Measurements from ENCODE around the gene B4GALT5.

The B4GALT5 gene

DNA sequence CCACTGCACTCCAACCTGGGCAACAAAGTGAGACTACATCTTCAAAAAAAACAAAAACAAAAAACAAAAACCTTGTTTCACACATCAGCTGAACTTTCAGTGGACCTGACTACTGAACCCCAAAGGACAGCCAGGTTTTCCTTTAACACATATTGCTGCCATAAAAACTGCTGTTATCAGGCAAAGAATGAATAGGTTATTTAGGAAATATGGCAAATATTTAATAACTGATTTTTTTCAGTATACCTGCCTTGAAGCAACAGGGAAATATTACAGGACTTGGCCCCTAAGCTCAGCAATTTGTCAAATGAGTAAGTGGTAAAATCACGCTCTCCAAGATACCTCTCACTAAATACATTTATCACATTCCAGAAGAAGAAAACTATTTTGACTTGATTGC, 34.0 kb downstream of the B4GALT5 start:
- no peaks in the 10 kb centered on the region for H3K9me3 ChIP-seq
- TF ChIP-seq, protein P1, sequence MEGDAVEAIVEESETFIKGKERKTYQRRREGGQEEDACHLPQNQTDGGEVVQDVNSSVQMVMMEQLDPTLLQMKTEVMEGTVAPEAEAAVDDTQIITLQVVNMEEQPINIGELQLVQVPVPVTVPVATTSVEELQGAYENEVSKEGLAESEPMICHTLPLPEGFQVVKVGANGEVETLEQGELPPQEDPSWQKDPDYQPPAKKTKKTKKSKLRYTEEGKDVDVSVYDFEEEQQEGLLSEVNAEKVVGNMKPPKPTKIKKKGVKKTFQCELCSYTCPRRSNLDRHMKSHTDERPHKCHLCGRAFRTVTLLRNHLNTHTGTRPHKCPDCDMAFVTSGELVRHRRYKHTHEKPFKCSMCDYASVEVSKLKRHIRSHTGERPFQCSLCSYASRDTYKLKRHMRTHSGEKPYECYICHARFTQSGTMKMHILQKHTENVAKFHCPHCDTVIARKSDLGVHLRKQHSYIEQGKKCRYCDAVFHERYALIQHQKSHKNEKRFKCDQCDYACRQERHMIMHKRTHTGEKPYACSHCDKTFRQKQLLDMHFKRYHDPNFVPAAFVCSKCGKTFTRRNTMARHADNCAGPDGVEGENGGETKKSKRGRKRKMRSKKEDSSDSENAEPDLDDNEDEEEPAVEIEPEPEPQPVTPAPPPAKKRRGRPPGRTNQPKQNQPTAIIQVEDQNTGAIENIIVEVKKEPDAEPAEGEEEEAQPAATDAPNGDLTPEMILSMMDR (IDR thresholded peaks at IDR 0.05; ENCODE audit: low read depth, low read length): no peak
- peaks cover 45% of the 10 kb centered on the region for H3K4me1 ChIP-seq
- no peak overlapping the region for H3K4me3 ChIP-seq (ENCODE audit: low read depth, low read length)
- H3K36me3 ChIP-seq: no peaks in the 10 kb centered on the region; the same call in 1 of the 2 replicates
- no peaks in the 10 kb centered on the region for H3K27me3 ChIP-seq
- no peak for DNase-seq

DNA sequence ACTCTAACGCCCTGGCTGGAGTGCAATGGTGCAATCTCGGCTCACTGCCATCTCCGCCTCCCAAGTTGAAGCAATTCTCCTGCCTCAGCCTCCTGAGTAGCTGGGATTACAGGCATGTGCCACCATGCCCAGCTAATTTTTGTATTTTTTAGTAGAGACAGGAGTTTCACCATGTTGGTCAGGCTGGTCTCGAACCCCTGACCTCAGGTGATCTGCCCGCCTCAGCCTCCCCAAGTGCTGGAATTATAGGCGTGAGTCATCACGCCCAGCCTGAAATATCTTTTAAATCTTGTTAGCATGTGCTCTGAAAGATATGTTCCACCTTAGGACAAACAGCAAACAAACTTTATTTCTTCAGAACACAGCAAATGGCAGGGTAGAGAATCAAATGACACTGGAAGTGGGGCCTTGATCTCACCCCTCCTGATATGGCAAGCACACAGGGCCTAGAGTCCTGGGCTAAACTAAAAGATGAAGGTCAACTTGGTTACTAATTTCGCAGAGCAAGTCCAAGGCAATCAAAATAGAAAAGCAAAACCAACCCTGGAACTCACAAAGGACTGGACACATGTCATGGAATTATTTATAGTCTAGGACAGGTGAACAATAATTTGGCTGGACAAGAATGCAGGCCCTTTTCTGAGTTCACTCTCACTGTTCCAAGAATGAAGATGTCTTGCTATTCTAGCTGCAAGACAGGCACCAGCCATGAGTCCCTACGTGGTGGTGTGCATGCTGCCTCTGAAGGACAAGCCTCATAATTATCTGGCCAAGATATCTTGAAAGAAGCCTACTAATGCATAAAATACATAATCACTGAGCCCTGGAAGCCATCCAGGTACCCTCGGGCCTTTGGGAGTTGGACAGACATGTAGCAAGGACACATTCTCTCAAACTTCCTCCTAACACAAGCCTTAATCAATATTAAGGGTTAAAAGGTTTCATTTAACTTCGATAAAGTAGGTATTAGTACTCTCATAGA, 35.6 kb downstream of the B4GALT5 start:
- H3K4me3 ChIP-seq (ENCODE audit: low read depth, low read length): peak overlapping the region; percentile 30; the same call in 1 of the 2 replicates
- peak; percentile 72 for DNase-seq
- H3K36me3 ChIP-seq: no peaks in the 10 kb centered on the region; the same call in 1 of the 2 replicates
- H3K9me3 ChIP-seq: no peaks in the 10 kb centered on the region
- no peaks in the 10 kb centered on the region for H3K27me3 ChIP-seq
- H3K4me1 ChIP-seq: peaks cover 42% of the 10 kb centered on the region
- TF ChIP-seq, protein P1 (IDR thresholded peaks at IDR 0.05; ENCODE audit: low read depth, low read length): no peak

DNA sequence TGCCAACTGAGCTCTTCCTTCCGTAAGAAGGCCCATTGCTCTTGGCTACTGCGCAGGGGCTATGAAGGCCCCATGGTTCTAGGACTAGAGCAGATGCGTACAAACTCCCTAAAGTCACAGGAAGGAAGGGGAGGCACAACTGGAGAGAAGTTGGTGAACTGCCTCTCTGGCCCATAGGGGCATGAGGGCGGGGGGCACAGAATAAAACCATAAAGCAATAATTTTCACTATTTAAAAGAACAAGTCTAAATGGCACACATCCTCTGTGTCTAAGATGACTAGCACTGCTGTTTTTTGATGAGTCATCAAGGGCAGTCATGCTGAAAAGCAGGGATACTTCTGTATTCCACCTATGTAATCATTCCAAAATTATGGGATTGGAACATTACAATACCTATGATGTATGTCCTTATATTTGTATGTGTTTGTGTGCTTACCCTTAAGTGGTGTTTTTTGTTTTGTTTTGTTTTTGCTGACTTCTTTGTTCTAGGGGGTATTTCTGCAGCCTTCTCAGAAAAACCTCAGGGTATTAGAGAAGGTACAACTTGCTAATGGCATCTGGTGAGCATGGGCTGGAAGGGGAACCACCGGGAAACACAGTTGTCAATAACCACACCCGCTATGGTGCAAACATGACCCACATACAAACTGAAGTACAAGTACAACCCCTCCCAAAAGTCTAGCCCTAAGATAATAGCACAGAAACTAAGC, 36.9 kb downstream of the B4GALT5 start:
- Histone ChIP-seq H3K36me3 (no peaks in the 10 kb centered on the region), H3K4me1 (peaks cover 55% of the 10 kb centered on the region), H3K9me3 (no peaks in the 10 kb centered on the region), H3K4me3 (ENCODE audit: low read depth, low read length) (no peak overlapping the region), H3K27me3 (no peaks in the 10 kb centered on the region)
- TF ChIP-seq, protein P1 (IDR thresholded peaks at IDR 0.05; ENCODE audit: low read depth, low read length): no peak
- DNase-seq: no peak

DNA sequence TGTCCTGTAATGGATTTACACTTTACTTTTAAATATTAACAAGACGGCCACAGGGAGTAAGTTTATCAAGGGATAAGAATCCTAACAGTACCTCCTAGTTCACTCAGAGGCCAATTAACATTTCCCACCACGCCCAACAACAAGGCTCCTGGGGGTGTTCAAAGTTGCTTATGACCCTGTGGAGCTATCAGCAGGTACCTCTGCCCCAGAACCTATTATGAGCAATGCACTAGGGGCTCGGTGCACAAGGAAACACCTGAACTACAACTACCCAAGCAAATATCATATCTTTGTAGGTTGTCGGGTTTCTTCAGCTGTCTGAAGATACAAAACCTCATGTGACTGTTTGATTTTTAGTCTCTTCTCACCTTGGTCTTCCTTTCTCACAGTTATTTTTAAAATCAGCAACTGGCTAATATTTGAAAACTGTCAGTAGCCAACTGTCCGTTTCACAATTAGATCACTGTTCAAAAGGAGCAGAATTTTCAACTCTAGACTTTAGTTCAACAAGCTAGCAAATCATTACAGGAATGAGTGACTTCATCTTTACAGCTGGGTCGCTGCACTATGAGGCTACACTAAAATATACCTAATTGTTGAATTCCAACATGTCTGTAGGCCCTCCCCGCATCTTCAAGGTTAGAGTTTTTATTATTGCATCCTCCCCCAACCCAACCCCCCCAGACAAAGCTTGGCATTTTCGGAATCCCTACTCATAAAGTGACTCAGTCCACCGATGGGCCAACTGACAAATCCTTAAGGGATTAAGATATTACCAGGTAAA, 38.1 kb downstream of the B4GALT5 start:
- DNase-seq: no peak
- TF ChIP-seq, protein P1 (IDR thresholded peaks at IDR 0.05; ENCODE audit: low read depth, low read length): no peak
- H3K4me3 ChIP-seq (ENCODE audit: low read depth, low read length): no peak overlapping the region
- peaks cover 59% of the 10 kb centered on the region for H3K4me1 ChIP-seq
- H3K9me3 ChIP-seq: no peaks in the 10 kb centered on the region
- H3K36me3 ChIP-seq: no peaks in the 10 kb centered on the region
- H3K27me3 ChIP-seq: no peaks in the 10 kb centered on the region

DNA sequence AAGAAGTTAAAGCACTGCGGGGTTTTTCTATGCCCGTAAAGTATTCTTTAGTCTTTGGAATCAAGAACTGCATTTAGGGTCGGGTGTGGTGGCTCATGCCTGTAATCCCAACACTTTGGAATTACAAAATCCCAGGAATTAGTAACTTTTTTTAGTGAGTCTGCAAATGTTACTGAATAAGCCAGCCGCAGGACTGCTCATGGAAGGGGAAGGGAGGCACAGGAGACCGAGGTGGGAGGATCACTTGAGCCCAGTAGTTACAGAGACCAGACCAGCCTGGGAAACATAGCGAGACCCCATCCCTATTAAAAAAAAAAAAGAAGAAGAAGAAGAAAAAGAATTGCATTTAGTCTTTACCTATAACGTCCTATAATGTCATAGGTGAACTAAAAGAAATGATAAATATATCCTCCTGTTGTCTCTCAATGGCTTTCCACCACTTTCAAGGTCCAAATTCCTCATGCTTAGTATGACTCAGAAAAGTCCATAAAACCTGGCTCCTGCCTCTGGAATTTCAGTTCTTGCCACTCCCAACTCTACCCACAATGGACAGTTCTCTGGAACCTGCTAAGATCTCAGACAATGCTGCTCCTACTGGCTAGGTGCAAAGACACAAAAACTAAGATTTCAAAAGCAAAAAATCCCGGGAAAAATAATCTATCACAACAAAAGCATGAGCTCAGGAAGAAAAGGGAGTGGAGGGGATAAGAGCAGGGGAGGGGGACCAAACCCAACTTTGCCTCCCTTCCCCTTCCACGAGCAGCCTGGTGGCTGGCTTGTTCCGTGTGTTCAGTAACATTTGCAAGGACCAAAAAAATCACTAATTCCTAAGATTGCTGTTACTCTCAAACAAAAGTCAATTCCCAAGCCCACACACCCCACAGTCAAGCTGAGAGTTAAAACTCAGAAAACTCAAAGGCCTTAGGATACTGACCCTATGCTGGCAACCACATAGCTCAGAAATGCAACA, 39.0 kb downstream of the B4GALT5 start:
- Histone ChIP-seq H3K4me1 (peaks cover 55% of the 10 kb centered on the region), H3K4me3 (ENCODE audit: low read depth, low read length) (no peak overlapping the region)
- TF ChIP-seq, protein P1 (IDR thresholded peaks at IDR 0.05; ENCODE audit: low read depth, low read length): no peak

More for the DNA sequence above, 39.0 kb downstream of the B4GALT5 start:
- Histone ChIP-seq H3K36me3 (no peaks in the 10 kb centered on the region; the same call in 1 of the 2 replicates), H3K27me3 (no peaks in the 10 kb centered on the region), H3K9me3 (no peaks in the 10 kb centered on the region)
- DNase-seq: no peak

Measured in BE2C (cell line).